ENCODE measurements around the gene SSBP4.

SSBP4 gene

DNA sequence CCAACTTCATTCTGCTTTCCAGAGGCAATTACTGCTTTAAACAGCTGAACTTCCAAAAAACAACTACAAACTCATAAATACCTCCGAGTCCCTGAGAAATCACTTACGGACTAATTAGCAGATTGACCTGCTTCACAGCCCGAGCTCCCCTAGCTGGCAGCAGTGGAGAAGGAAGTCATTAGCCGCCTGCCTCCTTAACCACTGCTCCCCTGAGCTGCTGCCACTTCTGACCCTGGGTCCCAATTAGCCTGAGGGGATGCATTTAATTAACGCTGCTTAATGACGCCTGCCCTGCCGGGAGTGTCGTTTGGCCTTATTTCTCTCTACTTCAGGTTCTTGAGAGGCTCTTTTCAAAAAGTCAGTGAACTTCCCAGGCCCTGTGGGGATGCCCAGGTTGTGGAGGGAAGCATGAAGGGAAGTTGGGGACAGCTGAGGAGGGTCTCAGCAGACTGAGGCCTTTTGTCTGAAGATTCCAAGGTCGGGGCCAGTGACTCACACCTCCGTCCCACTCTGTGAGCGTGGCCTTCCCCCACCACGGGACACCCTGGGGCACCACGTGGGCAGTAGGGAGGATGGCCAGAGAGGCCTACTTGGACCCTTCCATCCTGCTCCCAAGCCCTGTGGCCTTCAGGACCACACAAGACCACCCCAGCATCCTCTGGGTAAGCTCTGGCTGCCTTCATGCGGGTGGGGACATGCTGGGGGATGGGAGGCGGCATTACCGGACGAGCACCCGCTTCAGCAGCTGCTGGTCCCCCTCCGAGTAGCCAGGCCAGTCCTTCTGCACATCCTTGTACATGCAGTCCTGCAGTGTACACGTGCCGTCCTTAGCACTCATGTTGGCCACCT, 38.5 kb downstream of the SSBP4 start:
- no peak for DNase-seq (ENCODE audit: low read depth)
- no peak overlapping the region for H3K4me3 ChIP-seq (ENCODE audit: low read depth, low read length)

DNA sequence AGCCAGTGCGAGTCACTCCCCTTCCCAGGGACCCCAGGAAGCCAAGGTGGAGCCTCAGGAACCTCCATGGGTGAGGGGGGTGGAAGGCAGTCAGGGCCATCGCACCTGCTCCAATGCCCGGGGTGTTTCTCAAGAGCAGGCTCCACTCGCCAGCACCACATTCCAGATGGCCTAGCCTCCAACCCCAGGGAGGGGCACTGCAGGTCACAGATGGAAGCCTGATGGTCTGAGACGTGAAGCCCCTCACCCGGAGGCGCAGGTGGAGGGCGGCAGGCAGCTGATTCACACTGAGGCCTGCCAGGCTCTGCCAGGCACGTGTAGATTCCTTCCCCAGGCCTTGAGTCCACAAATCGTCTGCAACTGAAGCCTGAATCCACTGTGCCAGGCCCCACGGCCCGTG, 41.7 kb downstream of the SSBP4 start:
- no peak for DNase-seq (ENCODE audit: low read depth)
- no peak overlapping the region for H3K4me3 ChIP-seq (ENCODE audit: low read depth, low read length)

DNA sequence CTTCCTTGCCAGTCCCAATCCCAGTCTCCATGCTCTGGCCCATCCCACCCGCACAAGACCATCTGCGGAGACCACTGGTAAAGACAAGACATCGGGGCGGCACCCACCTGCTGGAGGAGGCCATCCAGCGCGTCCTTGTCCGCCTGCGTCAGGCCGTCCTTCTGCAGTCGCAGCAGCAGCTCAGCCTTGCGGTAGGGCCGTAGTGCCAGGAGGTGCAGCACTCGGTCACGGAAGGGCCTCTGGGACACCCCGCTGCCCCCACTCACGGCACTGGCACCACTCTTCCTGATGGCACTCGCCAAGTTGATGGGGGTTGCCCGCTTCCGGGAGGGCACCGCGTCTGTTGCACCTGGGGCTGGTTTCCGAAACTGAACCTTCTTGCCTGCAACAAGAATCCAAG, 42.3 kb downstream of the SSBP4 start:
- no peak for DNase-seq (ENCODE audit: low read depth)
- no peak overlapping the region for H3K4me3 ChIP-seq (ENCODE audit: low read depth, low read length)

DNA sequence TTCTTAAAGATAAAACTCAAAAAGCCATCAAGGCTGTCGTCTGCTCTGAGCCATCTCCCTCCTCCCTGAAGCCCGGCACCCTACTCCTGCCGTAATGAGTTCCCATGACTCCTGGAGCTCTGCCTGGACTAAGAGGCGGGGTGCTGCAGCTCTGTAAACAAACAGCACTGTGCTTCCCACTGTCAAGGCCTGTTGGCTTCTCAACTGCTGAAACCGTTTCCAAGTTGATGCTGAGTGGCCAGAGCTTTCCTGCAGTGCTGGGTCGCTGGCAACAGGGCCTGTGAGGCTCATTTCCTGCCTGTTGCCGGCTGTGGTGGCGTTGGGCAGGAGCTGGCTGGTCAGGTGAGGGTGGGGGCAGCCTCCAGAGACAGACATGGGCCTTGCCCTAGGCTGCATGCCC, 45.4 kb downstream of the SSBP4 start:
- H3K4me3 ChIP-seq (ENCODE audit: low read depth, low read length), result no peak overlapping the region

DNA sequence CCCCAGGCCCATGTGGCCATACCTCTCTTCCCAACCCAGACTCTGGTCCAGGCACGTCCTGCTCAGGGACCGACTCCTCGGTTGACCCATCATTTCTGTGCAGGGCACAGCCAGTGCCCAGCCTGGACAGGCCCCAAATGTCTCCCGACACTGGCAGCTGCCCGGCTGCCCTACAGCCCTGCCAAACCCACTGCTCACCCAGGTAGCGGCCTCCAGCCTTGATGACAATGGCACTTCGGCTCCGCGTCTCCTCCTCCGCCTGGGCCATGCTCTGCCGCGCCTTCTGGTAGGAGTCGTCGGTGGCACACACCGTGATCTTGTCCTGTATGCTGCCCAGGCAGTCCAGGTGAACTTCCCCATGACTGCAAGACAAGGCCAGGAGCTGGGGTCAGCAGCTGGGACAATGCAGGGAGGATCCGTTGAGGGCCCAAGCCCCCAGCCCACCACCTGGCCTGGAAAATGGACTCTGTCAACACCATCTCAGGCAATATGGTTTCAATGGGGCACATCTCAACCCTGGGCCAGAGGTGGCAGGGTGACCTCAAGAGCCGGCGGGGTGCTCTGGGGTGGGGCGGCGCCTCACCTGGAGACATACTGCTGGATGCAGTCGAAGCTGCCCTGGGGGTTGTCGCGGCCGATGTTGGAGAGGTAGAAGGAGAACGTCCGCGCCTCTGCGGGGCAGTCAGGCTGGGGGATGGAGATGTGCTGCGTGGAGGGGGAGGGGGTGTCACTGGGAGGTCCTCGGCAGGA, 46.2 kb downstream of the SSBP4 start:
- H3K4me3 ChIP-seq (ENCODE audit: low read depth, low read length), result no peak overlapping the region
- no peak for DNase-seq (ENCODE audit: low read depth)

More for the DNA sequence above, 45.4 kb downstream of the SSBP4 start:
- DNase-seq (ENCODE audit: low read depth), result peak; percentile 66

DNA sequence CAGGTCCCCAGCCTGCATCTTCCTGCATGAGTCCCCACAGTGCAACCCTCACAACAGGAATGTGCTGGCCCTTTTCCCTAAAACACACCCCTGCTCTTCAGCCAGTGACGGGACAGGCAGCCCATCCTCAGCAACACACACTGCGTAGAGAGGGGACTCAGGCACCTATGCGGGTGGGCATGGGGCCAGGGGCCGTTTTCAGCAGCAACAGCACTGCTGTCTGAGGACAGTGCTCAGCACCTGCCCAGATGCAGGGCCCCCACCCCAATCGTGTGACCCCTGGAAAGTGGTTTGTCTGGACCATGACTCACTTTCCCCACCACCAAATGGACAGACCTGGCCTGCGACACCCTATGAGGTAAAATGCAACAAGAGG, 46.8 kb downstream of the SSBP4 start:
- DNase-seq (ENCODE audit: low read depth), result no peak
- H3K4me3 ChIP-seq (ENCODE audit: low read depth, low read length), result no peak overlapping the region

DNA sequence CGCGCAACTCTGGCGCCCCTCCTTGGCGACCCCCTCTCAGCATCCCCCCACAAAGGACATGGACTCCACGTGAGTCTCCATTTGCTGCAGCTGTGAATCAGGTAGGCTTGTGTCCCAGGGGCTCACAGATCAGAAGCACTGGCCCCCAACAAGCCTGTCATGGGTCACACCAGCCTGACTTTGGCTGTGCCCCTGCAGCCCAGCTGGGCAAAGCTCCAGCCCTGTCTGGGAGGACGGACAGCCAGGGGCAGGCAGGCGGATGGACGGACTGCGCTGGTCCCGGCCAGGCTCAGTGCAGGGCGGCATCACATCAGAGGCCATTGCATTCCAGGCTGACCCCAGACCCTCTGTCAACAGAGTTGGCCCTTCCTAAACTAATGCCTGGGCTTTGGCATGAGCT, 47.2 kb downstream of the SSBP4 start:
- H3K4me3 ChIP-seq (ENCODE audit: low read depth, low read length), result no peak overlapping the region
- DNase-seq (ENCODE audit: low read depth), result no peak

DNA sequence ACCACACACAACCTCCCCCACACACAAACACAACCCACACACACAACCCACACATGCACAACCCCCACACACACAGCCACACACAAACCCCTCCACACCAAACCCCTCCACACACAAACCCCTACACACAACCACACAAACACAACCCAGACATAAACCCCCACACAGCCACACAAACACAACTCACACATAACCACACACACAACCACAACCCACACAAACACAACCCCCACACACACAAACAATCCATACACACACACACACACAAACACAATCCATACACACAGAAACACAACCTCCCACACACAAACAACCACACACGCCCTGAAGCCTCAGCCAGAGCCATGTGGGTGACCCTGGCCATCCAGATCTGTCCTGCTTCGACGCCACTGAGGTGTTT, 48.8 kb downstream of the SSBP4 start:
- H3K4me3 ChIP-seq (ENCODE audit: low read depth, low read length), result no peak overlapping the region
- no peak for DNase-seq (ENCODE audit: low read depth)

DNA sequence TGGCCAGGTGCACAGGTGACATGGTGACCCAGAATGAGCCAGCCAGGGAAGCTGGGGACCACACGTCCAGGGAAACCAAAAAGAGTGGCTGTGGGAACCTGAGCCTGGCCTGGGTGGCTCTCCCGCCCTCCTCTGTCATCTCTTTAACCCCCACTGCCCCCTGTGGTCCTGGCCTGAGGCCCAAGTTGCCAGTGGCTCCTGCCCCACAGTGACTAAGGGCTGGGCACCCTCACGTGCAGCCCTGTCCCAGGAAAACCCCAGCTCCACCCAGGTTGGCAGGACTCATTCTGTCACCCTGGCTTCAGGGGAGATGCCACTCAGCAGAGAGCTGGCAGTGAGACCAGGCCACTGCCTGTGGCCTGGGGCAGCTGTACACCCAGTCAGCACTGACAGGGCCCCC, 49.3 kb downstream of the SSBP4 start:
- no peak overlapping the region for H3K4me3 ChIP-seq (ENCODE audit: low read depth, low read length)
- DNase-seq (ENCODE audit: low read depth), result no peak

DNA sequence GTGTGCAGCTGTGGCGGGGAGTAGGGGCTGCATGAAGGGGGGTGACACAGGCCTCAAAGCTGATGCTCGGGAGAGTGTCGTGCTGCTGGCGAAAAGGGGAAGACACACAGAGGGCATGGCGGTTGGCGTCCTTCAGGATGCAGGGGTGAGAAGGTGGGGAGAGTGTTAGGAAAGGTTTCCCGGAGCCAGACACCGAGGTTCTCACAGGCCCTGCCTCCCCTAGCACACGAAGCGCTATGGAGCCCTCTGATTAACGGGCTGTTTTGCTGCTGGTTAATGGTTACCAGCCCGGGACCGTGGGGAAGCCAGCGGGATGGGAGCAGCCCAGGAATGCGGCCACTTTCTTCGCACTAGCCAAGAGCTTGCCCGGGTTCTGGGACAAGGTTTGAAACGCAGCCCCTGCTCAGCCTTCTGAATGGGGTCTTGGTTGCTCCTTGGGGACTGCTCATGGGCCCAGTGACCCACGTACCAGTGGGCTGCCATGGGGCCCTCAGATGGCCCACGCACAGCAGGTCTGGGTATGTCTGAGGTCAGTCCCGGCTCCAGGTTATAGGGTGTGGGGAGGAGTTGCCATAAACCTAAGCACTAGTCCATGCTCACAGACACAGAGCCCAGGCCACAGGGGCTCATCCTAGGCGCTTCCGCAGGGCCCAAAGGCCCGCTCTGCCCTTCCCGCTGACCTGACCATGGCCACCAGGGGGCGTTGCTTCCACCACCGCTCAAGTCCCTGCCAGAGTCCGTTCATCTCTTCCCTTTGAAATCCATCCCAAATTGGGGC, 50.1 kb downstream of the SSBP4 start:
- H3K4me3 ChIP-seq (ENCODE audit: low read depth, low read length), result no peak overlapping the region
- DNase-seq (ENCODE audit: low read depth), result no peak

DNA sequence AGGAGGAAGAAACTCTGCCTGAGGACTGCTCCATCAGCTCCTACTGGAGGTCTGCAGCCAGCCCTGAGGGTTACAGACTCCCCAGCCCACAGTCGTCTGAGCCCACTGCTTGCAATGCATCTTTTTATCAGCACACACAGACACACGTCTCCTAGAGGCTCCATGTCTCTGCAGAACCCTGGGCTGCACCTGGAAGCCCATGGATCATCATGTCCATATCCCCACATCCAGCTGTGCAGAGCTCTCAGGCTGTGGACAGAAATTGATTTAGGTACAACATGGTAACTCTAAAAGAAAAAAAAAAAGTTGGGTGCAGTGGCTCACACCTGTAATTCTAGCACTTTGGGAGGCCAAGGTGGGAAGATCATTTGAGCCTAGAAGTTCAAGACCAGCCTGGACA, 51.6 kb downstream of the SSBP4 start:
- DNase-seq (ENCODE audit: low read depth), result no peak
- no peak overlapping the region for H3K4me3 ChIP-seq (ENCODE audit: low read depth, low read length)

DNA sequence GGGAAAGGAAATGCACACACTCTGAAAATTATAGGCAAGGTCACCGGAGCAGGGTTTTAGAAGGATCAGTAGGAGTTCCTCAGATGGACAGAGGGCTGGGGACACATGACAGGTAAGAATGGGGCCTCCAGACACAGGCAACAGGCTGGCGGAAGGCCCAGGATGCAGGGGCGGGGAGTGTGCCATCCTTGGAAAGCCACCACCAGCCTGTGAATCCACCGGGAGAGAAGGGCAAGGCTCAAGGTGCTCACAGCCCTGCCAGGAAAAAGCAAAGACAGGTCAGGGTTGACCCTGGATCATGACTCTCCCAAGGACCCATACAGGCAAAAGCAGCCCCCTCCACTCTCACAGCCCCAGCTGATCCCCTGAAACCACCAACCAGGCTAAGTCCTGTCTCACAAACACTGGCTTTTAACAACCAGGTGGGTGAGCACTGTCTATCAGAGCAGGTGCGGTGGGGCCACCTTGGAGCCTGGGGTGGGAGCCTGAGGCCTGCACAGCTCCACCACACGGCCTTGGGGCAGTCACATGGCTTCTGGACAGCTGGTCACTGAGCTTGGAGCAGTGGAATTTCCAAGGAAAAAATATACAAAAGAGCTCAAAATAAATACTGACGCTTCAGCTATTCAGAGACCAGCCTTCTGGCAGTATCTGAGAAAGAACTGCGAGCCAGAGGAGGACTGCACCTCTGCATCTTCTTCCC, 54.0 kb downstream of the SSBP4 start:
- no peak for DNase-seq (ENCODE audit: low read depth)
- H3K4me3 ChIP-seq (ENCODE audit: low read depth, low read length), result no peak overlapping the region

DNA sequence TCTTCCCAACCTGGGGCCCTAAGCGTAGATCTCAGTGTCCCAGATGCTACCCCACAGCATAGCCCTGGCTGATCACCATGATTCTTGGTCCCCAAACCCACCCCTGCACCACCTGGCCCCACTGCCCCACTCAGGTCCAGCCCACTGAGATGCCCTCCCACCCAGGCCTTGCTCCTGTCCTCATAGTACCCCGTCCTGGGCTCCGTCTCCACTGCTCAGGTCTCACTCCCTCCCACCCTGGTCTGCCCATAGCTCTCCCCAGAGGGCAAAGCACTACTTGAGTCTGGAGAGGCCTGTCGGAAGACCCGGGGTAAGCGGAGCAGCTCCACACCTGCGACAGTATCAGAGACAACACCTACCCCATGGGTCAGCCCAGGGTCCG, 54.5 kb downstream of the SSBP4 start:
- no peak for DNase-seq (ENCODE audit: low read depth)
- no peak overlapping the region for H3K4me3 ChIP-seq (ENCODE audit: low read depth, low read length)

DNA sequence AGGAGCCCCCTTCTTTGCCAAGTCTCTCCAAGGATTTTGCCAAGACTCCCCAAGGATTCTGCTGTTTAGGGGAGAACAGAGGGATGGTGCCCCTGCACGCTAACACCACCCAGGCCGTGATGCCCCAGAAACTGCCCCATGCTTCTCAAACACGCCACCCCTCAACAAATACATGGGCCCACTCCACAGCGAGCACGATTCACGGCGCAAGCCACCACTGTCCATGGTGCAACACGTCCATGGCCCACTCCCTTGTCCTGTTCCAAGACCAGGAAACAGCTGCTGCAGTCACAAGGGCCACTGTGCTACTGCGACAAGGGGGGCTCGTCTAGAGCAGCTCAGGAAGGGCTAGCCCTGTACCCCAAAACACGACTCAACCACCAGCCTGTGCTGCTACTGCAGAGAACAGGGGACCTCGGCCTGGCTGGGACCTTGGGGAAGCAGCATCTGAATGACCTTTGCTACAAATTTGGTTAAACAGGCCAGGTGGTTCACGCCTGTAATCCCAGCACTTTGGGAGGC, 55.2 kb downstream of the SSBP4 start:
- H3K4me3 ChIP-seq (ENCODE audit: low read depth, low read length), result no peak overlapping the region
- DNase-seq (ENCODE audit: low read depth), result no peak

DNA sequence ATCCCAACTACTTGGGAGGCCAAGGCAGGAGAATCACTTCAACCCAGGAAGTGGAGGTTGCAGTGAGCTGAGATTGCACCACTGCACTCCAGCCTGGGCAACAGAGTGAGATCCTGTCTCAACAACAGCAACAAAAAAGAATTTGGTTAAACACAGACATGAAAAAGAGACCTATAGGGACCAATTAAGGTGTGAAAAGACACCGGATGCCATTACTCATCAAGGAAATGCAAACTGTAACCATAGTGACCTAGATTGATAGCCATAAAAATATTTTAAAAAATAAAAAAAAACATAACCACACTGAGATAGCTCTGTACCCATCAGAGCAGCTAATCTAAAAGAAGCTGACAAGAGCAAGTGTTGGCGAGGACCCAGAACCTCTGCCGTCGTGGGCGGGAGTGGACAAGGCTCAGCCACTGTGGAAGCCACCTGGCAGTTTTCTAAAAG, 55.8 kb downstream of the SSBP4 start:
- no peak for DNase-seq (ENCODE audit: low read depth)
- no peak overlapping the region for H3K4me3 ChIP-seq (ENCODE audit: low read depth, low read length)

DNA sequence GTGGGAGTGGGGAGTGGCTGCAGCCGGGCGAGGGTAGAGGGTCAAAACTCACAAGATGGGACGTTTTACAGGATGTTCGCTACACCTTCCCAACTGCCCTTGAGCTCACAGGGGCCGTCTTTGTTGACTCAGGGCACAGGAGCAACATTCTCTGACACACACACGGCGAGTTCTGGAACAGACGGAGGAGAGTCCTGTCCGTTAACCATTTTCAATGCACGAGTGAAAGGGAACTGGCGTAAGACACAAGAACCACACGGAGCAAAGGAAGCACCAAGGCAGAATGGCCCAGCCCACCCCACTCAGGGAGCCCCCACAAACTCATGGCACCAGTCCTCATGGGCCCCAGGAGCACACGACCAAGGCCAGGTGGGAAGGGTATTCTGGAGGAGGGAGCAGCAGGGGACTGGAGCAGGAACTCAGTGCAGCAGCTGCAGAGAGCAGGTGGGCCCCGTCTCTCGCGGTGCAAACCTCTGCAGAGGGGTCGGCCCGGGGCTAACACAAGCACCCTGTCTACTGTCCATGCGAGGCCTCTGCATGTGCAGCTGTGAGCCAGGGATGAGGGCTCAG, 56.6 kb downstream of the SSBP4 start:
- no peak for DNase-seq (ENCODE audit: low read depth)
- no peak overlapping the region for H3K4me3 ChIP-seq (ENCODE audit: low read depth, low read length)

DNA sequence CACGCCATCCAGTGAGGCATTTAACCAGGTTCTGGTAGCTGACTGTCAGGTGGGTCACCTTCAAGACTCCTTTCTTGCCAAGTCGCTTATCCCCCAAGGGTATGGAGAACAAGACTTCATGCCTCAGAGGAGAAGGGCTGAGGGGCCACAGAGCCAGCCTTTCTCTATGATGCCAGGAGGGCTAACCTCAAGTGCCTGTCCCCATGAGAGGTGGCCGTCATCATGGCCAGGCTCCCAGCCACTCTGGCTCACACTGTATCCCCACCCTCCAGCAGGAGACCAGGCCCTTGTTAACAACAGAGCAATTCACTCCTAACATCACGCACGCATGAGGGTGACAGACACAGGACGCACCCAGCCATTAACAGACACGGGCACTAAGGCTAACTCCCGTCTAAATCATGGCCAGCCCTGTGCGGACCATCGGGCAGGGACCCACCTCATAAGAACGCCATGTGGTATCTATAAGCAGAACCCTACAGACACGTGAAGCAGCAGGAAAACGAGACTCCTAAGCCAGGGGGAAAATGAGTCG, 57.4 kb downstream of the SSBP4 start:
- DNase-seq (ENCODE audit: low read depth), result no peak
- no peak overlapping the region for H3K4me3 ChIP-seq (ENCODE audit: low read depth, low read length)

DNA sequence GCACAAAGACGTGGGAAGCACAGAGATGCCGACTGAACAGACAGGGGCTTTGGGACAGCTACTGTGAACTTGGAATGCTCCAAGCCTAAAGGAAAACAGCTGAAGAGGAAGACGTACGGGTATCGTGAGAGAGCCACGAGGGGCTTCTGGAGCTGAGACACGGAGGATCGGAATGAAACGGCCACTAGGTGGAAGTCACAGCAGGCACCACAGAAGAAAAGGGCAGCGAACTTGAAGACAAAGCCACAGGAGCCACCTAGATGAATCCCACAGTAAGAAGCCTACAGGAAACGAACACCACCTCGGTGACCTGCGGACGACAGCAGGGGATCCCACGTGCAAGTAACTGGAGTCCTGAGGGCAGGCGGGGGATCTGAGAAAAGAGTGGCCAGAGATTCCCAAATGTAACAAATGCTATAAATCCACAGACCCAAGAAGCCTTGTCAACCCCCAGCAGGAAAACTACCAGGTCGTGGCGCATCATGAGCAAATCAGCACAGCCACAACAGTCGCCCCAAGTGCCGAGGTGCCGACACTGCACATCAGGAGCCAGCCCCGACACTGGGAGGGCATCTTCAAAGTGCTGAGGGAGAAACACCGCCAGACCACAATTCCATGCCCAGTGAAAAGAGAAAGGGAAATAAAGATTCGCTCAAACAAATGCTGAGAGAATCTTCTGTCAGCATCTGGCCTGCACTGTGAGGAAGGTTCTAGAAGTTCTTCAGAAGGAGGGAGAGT, 58.0 kb downstream of the SSBP4 start:
- H3K4me3 ChIP-seq (ENCODE audit: low read depth, low read length), result no peak overlapping the region
- DNase-seq (ENCODE audit: low read depth), result no peak

Data from skeletal muscle cell (primary cell).